A549 (cell line): Measurements from ENCODE around the gene CCDC73. TPM values are rescaled to one million over a fixed set of nuclear protein-coding genes. Genes with fewer than 3 reads are reported as not detected.
"Not testable (repeated sequence)": the region's sequence is repeated elsewhere in the genome, so short reads cannot be mapped to it uniquely, and the experiment has no call there.

Source experiments
- ATAC-seq, 2 experiments: fragments of 200-7000 bp in 1 of 2; fragments of >200 bp in 1 of 2; cut with Nextera tagmentation in 1 of 2; cut with Tn5 transposase in 1 of 2; 3 replicates each; pipeline versions ENCODE4 v1.8.0 to v1.9.1; 2018 to 2020; ENCODE audit warnings: mild to moderate bottlenecking in 1 of 2, moderate library complexity in 1 of 2
- CTCF ChIA-PET: fragments of 300-600 bp; sonication (Branson Sonifier 250); formaldehyde crosslinking; extraction: SDS; loops from one replicate; lab custom pipeline; 2021; ENCODE audit warnings: antibody characterized with exemption, inconsistent platforms; lab: Yijun Ruan, JAX
- POLR2A ChIA-PET: fragments of 350-600 bp; formaldehyde crosslinking; extraction: SDS; loops from one replicate; lab custom pipeline; 2021; ENCODE audit warnings: antibody characterized with exemption, inconsistent platforms; lab: Yijun Ruan, JAX
- DNase-seq, 2 experiments: peaks; one replicate each; pipeline versions ENCODE4 v3.0.0 to v3.0.0-alpha.2; 2011 to 2016; ENCODE audit warnings: low read depth in 1 of 2, low spot score in 1 of 2
- FAIRE-seq: peaks from 2 replicates; lab custom pipeline; 2011; peaks lifted over from hg19 to GRCh38; lab: Jason Lieb, UNC
- H3K27ac ChIP-seq, 2 experiments: fragments of >200 bp; sonication (Bioruptor Twin); formaldehyde crosslinking; 3 replicates each; pipeline ENCODE4 v1.5.1; 2016 to 2017
- H3K4me1 ChIP-seq: fragments of >200 bp; sonication (Bioruptor Twin); formaldehyde crosslinking; 3 replicates; pipeline ENCODE4 v1.6.1; 2016
- H3K4me2 ChIP-seq: fragments of >200 bp; sonication (Bioruptor Twin); formaldehyde crosslinking; 3 replicates; pipeline ENCODE4 v1.6.1; 2016
- H3K4me3 ChIP-seq: fragments of >200 bp; sonication (Bioruptor Twin); formaldehyde crosslinking; 3 replicates; pipeline ENCODE4 v1.5.1; 2016
- H3K9me3 ChIP-seq: fragments of >200 bp; sonication (Bioruptor Twin); formaldehyde crosslinking; 3 replicates; pipeline ENCODE4 v1.6.1; 2016
- ATOH8 ChIP-seq: fragments of 250-450 bp; sonication (Bioruptor Pico); IDR thresholded peaks from 2 replicates; pipeline ENCODE4 v1.5.0; 2020; ENCODE audit warnings: low read depth, mild to moderate bottlenecking, moderate library complexity
- CEBPB ChIP-seq, 2 experiments: fragments of >200 bp in 1 of 2; sonication (Bioruptor Twin) in 1 of 2; formaldehyde crosslinking in 1 of 2; IDR thresholded peaks; 2 replicates each; pipeline ENCODE4 v1.6.1; 2012 to 2016
- E2F6 ChIP-seq: IDR thresholded peaks from 2 replicates; pipeline ENCODE4 v1.6.1; 2012; ENCODE audit warnings: low read depth, borderline replicate concordance
- EHF ChIP-seq: fragments of 250-450 bp; sonication (Bioruptor Pico); IDR thresholded peaks from 2 replicates; pipeline ENCODE4 v1.5.0; 2020; ENCODE audit warnings: mild to moderate bottlenecking
- FOSB ChIP-seq: fragments of 250-450 bp; sonication (Bioruptor Pico); IDR thresholded peaks from 2 replicates; pipeline ENCODE4 v1.5.0; 2020; ENCODE audit warnings: mild to moderate bottlenecking, moderate library complexity
- FOSL2 ChIP-seq, 2 experiments: fragments of 450-650 bp in 1 of 2; fragments of >200 bp in 1 of 2; sonication (Bioruptor Twin) in 1 of 2; formaldehyde crosslinking; IDR thresholded peaks; 2 replicates each; pipeline versions ENCODE4 v1.5.0 to v1.6.1; 2016 to 2020; ENCODE audit warnings: mild to moderate bottlenecking in 1 of 2, moderate library complexity in 1 of 2
- FOXS1 ChIP-seq: fragments of 250-450 bp; sonication (Bioruptor Pico); IDR thresholded peaks from 2 replicates; pipeline ENCODE4 v1.5.0; 2020; ENCODE audit warnings: mild to moderate bottlenecking, moderate library complexity
- HDAC2 ChIP-seq: fragments of 200-600 bp; sonication (generic); IDR thresholded peaks from 2 replicates; pipeline ENCODE4 v1.6.1; 2016
- HEYL ChIP-seq: fragments of 250-450 bp; sonication (Bioruptor Pico); IDR thresholded peaks from 2 replicates; pipeline ENCODE4 v1.8.0; 2021; ENCODE audit warnings: mild to moderate bottlenecking, moderate library complexity
- HOXB5 ChIP-seq: fragments of 250-450 bp; sonication (Bioruptor Pico); IDR thresholded peaks from 2 replicates; pipeline ENCODE4 v1.5.0; 2020; ENCODE audit warnings: mild to moderate bottlenecking, moderate library complexity
- JUN ChIP-seq, 2 experiments: fragments of >200 bp; sonication (Bioruptor Twin); formaldehyde crosslinking; IDR thresholded peaks; 2 replicates in 1 of 2; 3 replicates in 1 of 2; pipeline ENCODE4 v1.6.1; 2016 to 2017
- MAX ChIP-seq: IDR thresholded peaks from 2 replicates; pipeline ENCODE4 v1.6.1; 2012
- MAZ ChIP-seq: fragments of 150-350 bp; IDR thresholded peaks from 2 replicates; pipeline ENCODE4 v1.6.1; 2014; ENCODE audit warnings: antibody characterized with exemption, low read depth, low read length, borderline replicate concordance
- REST ChIP-seq: fragments of 200-600 bp; sonication (generic); IDR thresholded peaks from 2 replicates; pipeline ENCODE4 v1.6.1; 2016; ENCODE audit warnings: antibody characterized with exemption, mild to moderate bottlenecking, moderate library complexity
- RFX5 ChIP-seq: fragments of 450-650 bp; IDR thresholded peaks from 2 replicates; pipeline ENCODE4 v1.7.1; 2014; ENCODE audit warnings: antibody characterized with exemption, mild to moderate bottlenecking, moderate library complexity
- RNF2 ChIP-seq: fragments of 200-600 bp; sonication (generic); IDR thresholded peaks from 2 replicates; pipeline ENCODE4 v1.6.1; 2016; ENCODE audit warnings: low read depth, mild to moderate bottlenecking, antibody characterized with exemption, moderate library complexity, borderline replicate concordance
- SREBF2 ChIP-seq: fragments of 450-650 bp; IDR thresholded peaks from 2 replicates; pipeline ENCODE4 v1.6.1; 2014; ENCODE audit warnings: mild to moderate bottlenecking, moderate library complexity
- USF2 ChIP-seq: fragments of 450-650 bp; IDR thresholded peaks from 2 replicates; pipeline ENCODE4 v1.6.1; 2014; ENCODE audit warnings: antibody characterized with exemption
- ZFP36 ChIP-seq: fragments of 450-650 bp; IDR thresholded peaks from 2 replicates; pipeline ENCODE4 v1.6.1; 2014; ENCODE audit warnings: borderline replicate concordance; ENCODE audit not compliant: partially characterized antibody
- WGBS: methylation state at CpG from one replicate; pipeline ENCODE4 v1.1.6; 2017; ENCODE audit errors: missing lambda C conversion rate; 5-methylcytosine and 5-hydroxymethylcytosine counted together
- polyA plus RNA-seq, 4 experiments: library from polyadenylated mRNA; depleted of rRNA in 3 of 4; stranded (reverse); fragments of >200 nt; fragmentation: RNase III in 1 of 4; extraction: RNeasy Plus Mini Kit Qiagen cat#74134 plus additional on column Dnase treatment in 1 of 4; gene quantifications; 2 replicates in 3 of 4; 3 replicates in 1 of 4; pipeline ENCODE4 v1.2.3, GENCODE V29; 2011 to 2017

The CCDC73 gene
- polyA plus RNA-seq, 2 of the 4 experiments (the other 2 are of a cell fraction), result 0.03 TPM; not detected in 1

GRCh38 chr11:32613500-32614151 is 180.8 kb downstream of the CCDC73 start:
- ATAC-seq (no peak), FAIRE-seq (peak; percentile 56), DNase-seq (no peak)
- Histone ChIP-seq H3K27ac (no peak overlapping the region), H3K4me3 (no peak overlapping the region), H3K9me3 (no peaks in the 10 kb centered on the region), H3K4me2 (no peak overlapping the region), H3K4me1 (no peaks in the 10 kb centered on the region)
- ChIA-PET POLR2A (no interaction called here), CTCF (no interaction called here)
- 86% methylated on average over 4 of the region's 4 CpGs for WGBS
- TF ChIP-seq RFX5 (no peak), FOXS1 (CRISPR knock-in tag) (no peak), FOSL2 (IDR thresholded peaks at IDR 0.05) (no peak), FOSL2 (CRISPR knock-in tag; IDR thresholded peaks at IDR 0.05) (no peak), ZFP36 (no peak), JUN (IDR thresholded peaks at IDR 0.05) (no peak), FOSB (no peak), USF2 (no peak)

GRCh38 chr11:32610797-32611352 is 183.6 kb downstream of the CCDC73 start:
- no peak for ATAC-seq
- no peak overlapping the region for H3K4me2 ChIP-seq
- ChIA-PET POLR2A (no interaction called here), CTCF (no interaction called here)
- no peak overlapping the region for H3K4me3 ChIP-seq
- FAIRE-seq, result no peak
- no peak for TF ChIP-seq MAZ
- TF ChIP-seq REST, result no peak
- TF ChIP-seq HOXB5, result no peak
- no peak for TF ChIP-seq ZFP36
- TF ChIP-seq ATOH8 (CRISPR knock-in tag), result no peak
- no peak for TF ChIP-seq MAX
- TF ChIP-seq CEBPB (IDR thresholded peaks at IDR 0.05), result no peak
- TF ChIP-seq SREBF2, result no peak
- TF ChIP-seq EHF (CRISPR knock-in tag), result no peak
- TF ChIP-seq RNF2, result no peak
- TF ChIP-seq HDAC2, result no peak
- TF ChIP-seq E2F6, result no peak
- TF ChIP-seq FOXS1 (CRISPR knock-in tag), result no peak
- TF ChIP-seq HEYL (CRISPR knock-in tag), result no peak
- H3K9me3 ChIP-seq, result 0 out of 3 replicates have a peak, but pooled peaks cover 3% of the 10 kb centered on the region
- H3K27ac ChIP-seq, result no peak overlapping the region
- DNase-seq, result no peak
- H3K4me1 ChIP-seq, result no peaks in the 10 kb centered on the region
- WGBS, result 94% methylated on average over 3 of the region's 3 CpGs

- H3K4me1 ChIP-seq, H3K4me3 ChIP-seq, DNase-seq, POLR2A ChIA-PET, H3K4me2 ChIP-seq, CTCF ChIA-PET, H3K9me3 ChIP-seq, FAIRE-seq, H3K27ac ChIP-seq: not testable (repeated sequence)
- peak in 1 of 2 experiments; percentile 23; a peak in 1 of 6 replicates for ATAC-seq
- 98% methylated on average over 4 of the region's 4 CpGs for WGBS
Observed at GRCh38 chr11:32608826-32609225, 185.6 kb downstream of the CCDC73 start.
